Smooth muscle cell (in vitro differentiated cells): ENCODE results near the gene TOR4A. TPM values are rescaled to one million over a fixed set of nuclear protein-coding genes. Genes with fewer than 3 reads are reported as not detected.

Experiments
- DNase-seq: peaks from one replicate; lab custom pipeline; 2025; ENCODE audit not compliant: unreplicated experiment; lab: John Stamatoyannopoulos, UW
- H2AFZ ChIP-seq: fragments of 200-600 bp; sonication (generic); 2 replicates; pipeline ENCODE4 v1.6.0; 2016; ENCODE audit warnings: antibody characterized with exemption, low read depth, mild to moderate bottlenecking
- H3F3A ChIP-seq: fragments of 200-600 bp; sonication (generic); 2 replicates; pipeline ENCODE4 v1.6.0; 2017; ENCODE audit warnings: antibody characterized with exemption, low read depth
- H3K27ac ChIP-seq: fragments of 200-600 bp; sonication (generic); 2 replicates; pipeline ENCODE4 v1.5.1; 2016; ENCODE audit warnings: low read depth, mild to moderate bottlenecking
- H3K27me3 ChIP-seq: fragments of 200-600 bp; sonication (generic); 2 replicates; pipeline ENCODE4 v1.6.1; 2016; ENCODE audit warnings: low read depth, mild to moderate bottlenecking
- H3K36me3 ChIP-seq: fragments of 200-600 bp; sonication (generic); 2 replicates; pipeline ENCODE4 v1.5.1; 2016; ENCODE audit warnings: low read depth
- H3K4me1 ChIP-seq: fragments of 200-600 bp; sonication (generic); 2 replicates; pipeline ENCODE4 v1.5.1; 2016; ENCODE audit warnings: low read depth
- H3K4me2 ChIP-seq: fragments of 200-600 bp; sonication (generic); 2 replicates; pipeline ENCODE4 v1.6.0; 2016; ENCODE audit warnings: mild to moderate bottlenecking
- H3K4me3 ChIP-seq: fragments of 200-600 bp; sonication (generic); 2 replicates; pipeline ENCODE4 v1.5.1; 2016; ENCODE audit warnings: mild to moderate bottlenecking
- H3K79me2 ChIP-seq: fragments of 200-600 bp; sonication (generic); 2 replicates; pipeline ENCODE4 v1.6.0; 2016; ENCODE audit warnings: low read depth, mild to moderate bottlenecking
- H3K9ac ChIP-seq: fragments of 200-600 bp; sonication (generic); 2 replicates; pipeline ENCODE4 v1.6.0; 2016; ENCODE audit warnings: low read depth
- H3K9me3 ChIP-seq: fragments of 200-600 bp; sonication (generic); replicated peaks from 2 replicates; pipeline ENCODE4 v1.5.1; 2016; ENCODE audit warnings: low read depth
- H4K20me1 ChIP-seq: fragments of 200-600 bp; sonication (generic); 2 replicates; pipeline ENCODE4 v1.6.0; 2016; ENCODE audit warnings: low read depth
- WGBS: methylation state at CpG from one replicate; pipeline ENCODE4 v1.1.7; 2016; ENCODE audit warnings: low lambda C conversion rate; 5-methylcytosine and 5-hydroxymethylcytosine counted together
- polyA plus RNA-seq: library from polyadenylated mRNA; unstranded; fragments of >200 nt; fragmentation: Nextera tagmentation; extraction: Ambion mirVana; gene quantifications from 2 replicates; pipeline ENCODE4 v1.2.1, GENCODE V29; 2016
- total RNA-seq: library from RNA; depleted of rRNA; stranded (reverse); fragments of >200 nt; gene quantifications from 2 replicates; pipeline ENCODE4 v1.2.3, GENCODE V29; 2014
- TF ChIP-seq, protein P1 (sequence below): fragments of 200-600 bp; sonication (generic); IDR thresholded peaks from 2 replicates; pipeline ENCODE4 v1.5.1; 2017; ENCODE audit warnings: borderline replicate concordance, mild to moderate bottlenecking, antibody characterized with exemption; ENCODE audit not compliant: insufficient read depth, poor library complexity, severe bottlenecking

The TOR4A gene
- total and polyA plus RNA-seq, 2 experiments from 2014 or later = 5.5 to 6.3 TPM

DNA sequence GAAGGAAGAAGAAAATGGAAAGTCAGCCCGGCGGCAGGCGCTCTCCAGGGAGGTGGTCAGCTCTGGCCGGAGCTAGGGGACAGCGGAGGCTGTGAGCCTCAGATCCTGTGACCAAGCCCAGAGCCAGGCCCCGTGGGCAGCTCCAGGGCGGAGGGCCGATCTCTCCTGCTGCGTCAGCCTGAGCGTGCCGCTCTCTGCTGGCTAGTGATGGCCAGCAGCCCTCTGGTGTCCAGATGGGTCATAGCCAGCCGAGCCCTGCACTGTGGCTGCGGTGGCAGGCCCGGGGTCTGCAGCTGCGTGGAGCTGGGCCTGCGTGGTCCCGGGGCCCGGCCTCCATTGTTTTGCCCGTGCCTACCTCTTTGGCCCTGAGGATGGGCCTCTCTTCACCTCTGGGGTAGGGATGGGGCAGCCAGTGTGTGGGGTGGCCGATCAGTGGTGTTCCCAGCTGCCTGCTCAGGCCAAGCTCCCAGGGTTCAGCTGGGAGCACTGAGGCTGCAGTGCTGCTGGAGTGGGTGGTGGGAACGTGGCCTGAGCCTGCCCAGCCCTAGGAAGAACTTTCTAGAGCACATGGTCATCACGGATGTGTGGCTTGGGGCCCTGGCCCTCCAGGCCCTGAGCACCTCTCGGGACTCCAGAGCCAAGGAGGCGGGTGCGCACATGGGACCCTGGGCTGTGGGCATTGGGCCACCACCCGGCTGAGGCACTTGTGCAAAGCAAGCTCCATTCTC, 41.6 kb downstream of the TOR4A start:
- WGBS = 86% methylated on average over 26 of the region's 26 CpGs
- no peak overlapping the region for H3K4me3 ChIP-seq
- H3K9ac ChIP-seq = no peak overlapping the region
- H4K20me1 ChIP-seq = no peaks in the 10 kb centered on the region
- H3K36me3 ChIP-seq = no peaks in the 10 kb centered on the region
- TF ChIP-seq, protein P1, sequence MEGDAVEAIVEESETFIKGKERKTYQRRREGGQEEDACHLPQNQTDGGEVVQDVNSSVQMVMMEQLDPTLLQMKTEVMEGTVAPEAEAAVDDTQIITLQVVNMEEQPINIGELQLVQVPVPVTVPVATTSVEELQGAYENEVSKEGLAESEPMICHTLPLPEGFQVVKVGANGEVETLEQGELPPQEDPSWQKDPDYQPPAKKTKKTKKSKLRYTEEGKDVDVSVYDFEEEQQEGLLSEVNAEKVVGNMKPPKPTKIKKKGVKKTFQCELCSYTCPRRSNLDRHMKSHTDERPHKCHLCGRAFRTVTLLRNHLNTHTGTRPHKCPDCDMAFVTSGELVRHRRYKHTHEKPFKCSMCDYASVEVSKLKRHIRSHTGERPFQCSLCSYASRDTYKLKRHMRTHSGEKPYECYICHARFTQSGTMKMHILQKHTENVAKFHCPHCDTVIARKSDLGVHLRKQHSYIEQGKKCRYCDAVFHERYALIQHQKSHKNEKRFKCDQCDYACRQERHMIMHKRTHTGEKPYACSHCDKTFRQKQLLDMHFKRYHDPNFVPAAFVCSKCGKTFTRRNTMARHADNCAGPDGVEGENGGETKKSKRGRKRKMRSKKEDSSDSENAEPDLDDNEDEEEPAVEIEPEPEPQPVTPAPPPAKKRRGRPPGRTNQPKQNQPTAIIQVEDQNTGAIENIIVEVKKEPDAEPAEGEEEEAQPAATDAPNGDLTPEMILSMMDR = no peak
- no peak overlapping the region for H2AFZ ChIP-seq
- DNase-seq = no peak
- H3K9me3 ChIP-seq = no peaks in the 10 kb centered on the region
- no peaks in the 10 kb centered on the region for H3K79me2 ChIP-seq
- no peak overlapping the region for H3K4me2 ChIP-seq
- peaks cover 21% of the 10 kb centered on the region for H3K4me1 ChIP-seq
- H3F3A ChIP-seq = no peaks in the 10 kb centered on the region
- no peaks in the 10 kb centered on the region for H3K27me3 ChIP-seq
- no peak overlapping the region for H3K27ac ChIP-seq

DNA sequence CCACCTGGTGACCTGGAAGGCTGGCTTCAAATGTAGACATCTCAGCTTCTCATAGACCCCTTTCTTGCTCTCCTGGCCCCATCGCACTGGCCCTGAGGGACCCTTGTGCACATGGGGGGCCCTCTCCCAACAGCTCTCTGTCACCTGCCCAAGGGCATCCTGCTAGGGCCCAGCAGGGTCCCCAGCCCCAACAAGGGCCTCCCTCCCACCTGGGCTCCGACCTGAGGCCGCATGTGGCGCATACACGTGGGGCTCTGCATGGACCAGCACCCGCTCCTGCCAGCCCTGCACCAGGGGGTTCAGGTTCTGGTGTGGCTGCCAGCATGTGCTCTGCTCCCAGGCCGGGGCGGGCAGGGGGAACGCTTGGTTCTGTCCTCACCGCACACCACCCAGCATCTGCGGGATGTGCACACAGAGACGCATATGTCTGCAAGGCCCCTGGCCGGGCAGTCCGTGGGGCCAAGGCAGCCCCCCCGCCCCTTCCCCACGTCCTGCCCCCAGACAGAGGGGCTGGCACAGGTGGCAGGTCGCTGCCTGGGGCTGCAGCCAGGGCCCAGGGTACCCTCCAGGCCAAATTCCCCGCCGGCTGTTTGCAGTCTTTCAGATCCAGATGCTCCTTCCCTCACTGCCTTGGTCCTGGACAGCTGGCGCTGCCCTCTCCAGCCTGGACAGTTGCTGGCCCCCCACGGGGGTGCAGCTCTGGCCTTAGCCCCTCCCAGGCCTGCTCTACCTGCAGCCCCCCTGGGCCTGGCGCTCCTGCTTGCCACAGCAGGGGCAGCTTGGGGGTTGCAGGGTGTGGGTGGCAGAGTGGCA, 42.4 kb downstream of the TOR4A start:
- Histone ChIP-seq H3F3A (no peaks in the 10 kb centered on the region), H3K4me2 (no peak overlapping the region), H2AFZ (no peak overlapping the region), H3K4me1 (peaks cover 14% of the 10 kb centered on the region), H4K20me1 (no peaks in the 10 kb centered on the region), H3K4me3 (no peak overlapping the region), H3K9ac (no peak overlapping the region), H3K79me2 (no peaks in the 10 kb centered on the region), H3K27me3 (no peaks in the 10 kb centered on the region), H3K9me3 (no peaks in the 10 kb centered on the region), H3K27ac (no peak overlapping the region), H3K36me3 (no peaks in the 10 kb centered on the region)
- 93% methylated on average over 21 of the region's 22 CpGs for WGBS
- DNase-seq = no peak
- TF ChIP-seq, protein P1 = no peak

DNA sequence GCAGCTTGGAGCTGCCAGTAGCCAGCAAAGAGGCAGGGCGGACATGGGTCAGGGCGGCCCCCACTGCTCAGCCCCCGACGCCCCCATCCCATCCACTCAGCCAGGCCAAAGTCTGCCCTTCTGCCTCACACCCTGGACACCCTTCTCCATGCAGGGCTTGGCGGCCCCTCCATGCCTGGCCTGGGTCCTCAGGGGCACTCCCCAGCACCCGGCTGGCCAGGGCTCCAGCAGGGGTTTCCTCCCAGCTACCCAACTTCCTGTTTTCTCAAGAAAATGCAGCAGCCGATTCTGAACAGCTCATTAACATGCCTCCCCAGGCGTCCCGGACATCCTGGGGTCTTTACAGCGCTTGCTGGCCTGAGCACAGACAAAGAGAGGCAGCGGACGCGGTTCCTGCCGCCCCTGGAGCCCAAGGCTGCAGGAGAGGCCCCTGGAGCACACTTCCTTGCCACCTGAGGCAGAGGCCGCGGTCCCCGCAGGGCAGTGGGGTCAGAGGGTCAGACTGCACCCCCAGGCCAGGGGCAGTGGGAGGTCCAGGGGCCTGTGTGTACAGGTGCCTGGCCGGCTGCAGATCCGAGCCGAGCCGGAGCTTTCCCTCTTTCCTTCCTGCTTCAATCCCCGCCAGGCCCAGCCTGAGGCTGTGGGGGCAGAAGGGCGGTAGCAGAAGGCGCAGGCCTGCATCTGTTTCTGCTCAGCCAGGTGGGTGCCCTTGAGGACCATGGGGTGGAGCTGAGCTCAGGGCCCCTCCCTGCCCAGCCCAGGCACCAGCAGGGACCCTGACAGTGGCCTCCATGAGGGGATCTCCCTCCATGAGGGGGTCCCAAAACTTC, 43.2 kb downstream of the TOR4A start:
- no peak overlapping the region for H3K9ac ChIP-seq
- no peaks in the 10 kb centered on the region for H3K36me3 ChIP-seq
- no peaks in the 10 kb centered on the region for H3K27me3 ChIP-seq
- no peak for DNase-seq
- H3F3A ChIP-seq = no peaks in the 10 kb centered on the region
- H3K9me3 ChIP-seq = no peaks in the 10 kb centered on the region
- no peaks in the 10 kb centered on the region for H3K79me2 ChIP-seq
- TF ChIP-seq, protein P1 = no peak
- peaks cover 6% of the 10 kb centered on the region for H3K4me1 ChIP-seq
- H3K4me3 ChIP-seq = no peak overlapping the region
- H3K27ac ChIP-seq = no peak overlapping the region
- WGBS = 65% methylated on average over 20 of the region's 24 CpGs
- no peaks in the 10 kb centered on the region for H4K20me1 ChIP-seq
- H2AFZ ChIP-seq = no peak overlapping the region
- H3K4me2 ChIP-seq = no peak overlapping the region
